ENCODE measurements around the gene PRSS50.

The PRSS50 gene

DNA sequence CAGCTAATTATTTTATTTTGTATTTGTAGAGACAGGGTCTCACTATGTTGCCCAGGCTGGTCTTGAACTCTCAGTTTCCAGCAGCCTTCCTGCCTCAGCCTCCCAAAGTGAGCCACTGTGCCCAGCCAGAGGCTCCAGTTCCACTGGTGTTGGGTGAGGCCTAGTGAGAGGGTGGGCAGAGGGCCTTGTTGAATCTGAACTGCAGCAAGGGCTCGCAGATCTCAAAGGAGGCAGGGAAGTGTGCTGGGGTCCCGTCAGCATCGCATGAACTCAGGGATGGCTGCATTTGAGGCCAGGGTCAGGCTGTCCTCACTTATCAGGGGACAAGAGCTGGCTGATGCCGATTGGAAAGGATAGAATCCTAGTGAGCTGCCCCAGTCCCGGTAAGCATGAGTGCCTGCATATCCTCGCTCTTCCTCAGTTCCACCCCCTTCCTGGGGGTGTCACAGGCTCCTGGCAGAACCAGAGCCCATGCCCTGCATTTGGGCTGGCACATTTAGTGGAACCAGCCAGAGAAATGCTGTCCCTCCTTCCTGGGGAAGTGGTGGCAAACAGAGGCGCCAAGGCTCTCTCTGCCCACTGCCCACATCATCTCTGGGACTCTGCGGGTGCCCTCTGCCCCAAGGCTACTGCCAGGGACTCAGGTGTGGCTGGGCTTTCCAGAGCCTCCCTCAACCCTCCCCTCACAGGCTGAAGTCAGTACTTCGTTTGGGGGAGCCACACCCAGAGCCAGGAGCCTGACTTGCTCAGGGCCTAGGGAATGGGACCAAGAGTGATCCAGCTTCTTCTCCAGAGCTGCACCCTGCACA lies 48.3 kb downstream of the PRSS50 start:
- Histone ChIP-seq H3K27me3 (ENCODE audit: insufficient read depth, low read length) (no peaks in the 10 kb centered on the region), H3K9ac (ENCODE audit: low read depth, low read length) (no peak overlapping the region), H3K36me3 (ENCODE audit: insufficient read depth, low read depth, low read length) (no peaks in the 10 kb centered on the region), H3K27ac (ENCODE audit: low read length) (no peak overlapping the region), H3K9me3 (ENCODE audit: insufficient read depth, low read depth, low read length) (no peaks in the 10 kb centered on the region), H3K4me1 (ENCODE audit: insufficient read depth, low read length) (no peaks in the 10 kb centered on the region), H3K4me3 (ENCODE audit: low read length) (no peak overlapping the region)

- Histone ChIP-seq H3K36me3 (ENCODE audit: insufficient read depth, low read depth, low read length) (no peaks in the 10 kb centered on the region), H3K9ac (ENCODE audit: low read depth, low read length) (no peak overlapping the region), H3K9me3 (ENCODE audit: insufficient read depth, low read depth, low read length) (no peaks in the 10 kb centered on the region), H3K4me1 (ENCODE audit: insufficient read depth, low read length) (no peaks in the 10 kb centered on the region), H3K27me3 (ENCODE audit: insufficient read depth, low read length) (no peaks in the 10 kb centered on the region), H3K4me3 (ENCODE audit: low read length) (no peak overlapping the region), H3K27ac (ENCODE audit: low read length) (no peak overlapping the region)
These were observed 49.1 kb downstream of the PRSS50 start for GRCh38 chr3:46668591-46668990.

DNA sequence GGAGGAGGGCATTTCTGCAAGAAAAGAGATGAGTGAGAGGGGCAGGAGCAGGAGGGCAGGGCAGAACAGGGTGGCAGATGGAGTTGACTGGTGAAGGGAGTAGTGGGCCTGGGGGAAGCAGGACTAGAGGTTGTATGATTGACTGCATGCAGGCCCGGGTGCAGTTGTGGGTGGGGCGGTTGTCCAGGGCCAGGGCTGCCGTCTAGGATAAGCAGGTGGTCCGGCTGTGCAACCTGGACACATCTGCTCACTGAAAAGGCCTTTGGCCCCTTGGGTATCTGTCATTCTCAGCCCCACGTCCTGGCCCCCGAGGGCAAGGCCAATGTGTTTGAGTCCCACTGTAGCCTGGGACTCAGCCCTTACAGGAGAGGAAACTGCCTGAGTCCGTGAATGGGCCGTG lies 49.6 kb downstream of the PRSS50 start:
- no peaks in the 10 kb centered on the region for H3K9me3 ChIP-seq (ENCODE audit: insufficient read depth, low read depth, low read length)
- H3K36me3 ChIP-seq (ENCODE audit: insufficient read depth, low read depth, low read length): no peaks in the 10 kb centered on the region

GRCh38 chr3:46667657-46668056 lies 50.0 kb downstream of the PRSS50 start:
- Histone ChIP-seq H3K4me1 (ENCODE audit: insufficient read depth, low read length) (0 out of 2 replicates have a peak, but pooled peaks cover under 1% of the 10 kb centered on the region), H3K27ac (ENCODE audit: low read length) (no peak overlapping the region), H3K4me3 (ENCODE audit: low read length) (no peak overlapping the region), H3K36me3 (ENCODE audit: insufficient read depth, low read depth, low read length) (no peaks in the 10 kb centered on the region), H3K9ac (ENCODE audit: low read depth, low read length) (no peak overlapping the region), H3K27me3 (ENCODE audit: insufficient read depth, low read length) (no peaks in the 10 kb centered on the region), H3K9me3 (ENCODE audit: insufficient read depth, low read depth, low read length) (no peaks in the 10 kb centered on the region)

More for the DNA sequence above, 49.6 kb downstream of the PRSS50 start:
- H3K4me3 ChIP-seq (ENCODE audit: low read length): no peak overlapping the region
- H3K9ac ChIP-seq (ENCODE audit: low read depth, low read length): no peak overlapping the region
- H3K4me1 ChIP-seq (ENCODE audit: insufficient read depth, low read length): no peaks in the 10 kb centered on the region
- H3K27me3 ChIP-seq (ENCODE audit: insufficient read depth, low read length): no peaks in the 10 kb centered on the region
- no peak overlapping the region for H3K27ac ChIP-seq (ENCODE audit: low read length)

- no peak overlapping the region for H3K27ac ChIP-seq (ENCODE audit: low read length)
- H3K36me3 ChIP-seq (ENCODE audit: insufficient read depth, low read depth, low read length): no peaks in the 10 kb centered on the region
These were observed 50.5 kb downstream of the PRSS50 start for GRCh38 chr3:46667061-46667621.

DNA sequence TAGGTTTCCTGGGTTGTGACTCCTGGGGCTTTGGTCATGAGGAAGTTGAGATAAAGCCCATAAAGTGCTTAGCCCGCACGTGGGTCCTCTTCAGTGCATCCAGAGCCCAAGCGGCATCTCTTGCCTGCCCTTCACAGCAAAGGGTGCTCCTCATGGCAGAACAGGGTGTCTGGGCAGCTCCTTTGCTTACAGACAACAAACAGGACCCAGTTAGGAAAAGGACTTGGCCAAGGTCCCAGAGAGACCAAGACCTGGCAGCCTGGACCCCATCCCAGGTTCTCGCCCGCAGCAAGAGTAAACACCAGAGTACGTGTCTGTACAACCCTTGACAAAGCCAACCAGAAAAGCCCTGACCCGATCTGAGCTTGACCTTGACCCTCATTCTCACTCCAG lies 51.2 kb downstream of the PRSS50 start:
- H3K27me3 ChIP-seq (ENCODE audit: insufficient read depth, low read length): no peaks in the 10 kb centered on the region
- no peak overlapping the region for H3K4me3 ChIP-seq (ENCODE audit: low read length)
- H3K9ac ChIP-seq (ENCODE audit: low read depth, low read length): no peak overlapping the region
- H3K36me3 ChIP-seq (ENCODE audit: insufficient read depth, low read depth, low read length): no peaks in the 10 kb centered on the region
- H3K4me1 ChIP-seq (ENCODE audit: insufficient read depth, low read length): peaks cover 12% of the 10 kb centered on the region; the same call in 1 of the 2 replicates
- no peaks in the 10 kb centered on the region for H3K9me3 ChIP-seq (ENCODE audit: insufficient read depth, low read depth, low read length)
- H3K27ac ChIP-seq (ENCODE audit: low read length): no peak overlapping the region

More at GRCh38 chr3:46667061-46667621, 50.5 kb downstream of the PRSS50 start:
- Histone ChIP-seq H3K9me3 (ENCODE audit: insufficient read depth, low read depth, low read length) (no peaks in the 10 kb centered on the region), H3K9ac (ENCODE audit: low read depth, low read length) (no peak overlapping the region), H3K4me3 (ENCODE audit: low read length) (no peak overlapping the region), H3K4me1 (ENCODE audit: insufficient read depth, low read length) (peaks cover 5% of the 10 kb centered on the region; the same call in 1 of the 2 replicates), H3K27me3 (ENCODE audit: insufficient read depth, low read length) (no peaks in the 10 kb centered on the region)

- no peak overlapping the region for H3K9ac ChIP-seq (ENCODE audit: low read depth, low read length)
- peaks cover 17% of the 10 kb centered on the region for H3K4me1 ChIP-seq (ENCODE audit: insufficient read depth, low read length)
- no peaks in the 10 kb centered on the region for H3K36me3 ChIP-seq (ENCODE audit: insufficient read depth, low read depth, low read length)
- no peaks in the 10 kb centered on the region for H3K9me3 ChIP-seq (ENCODE audit: insufficient read depth, low read depth, low read length)
- no peak overlapping the region for H3K4me3 ChIP-seq (ENCODE audit: low read length)
- H3K27me3 ChIP-seq (ENCODE audit: insufficient read depth, low read length): no peaks in the 10 kb centered on the region
- no peak overlapping the region for H3K27ac ChIP-seq (ENCODE audit: low read length)
These were observed 51.8 kb downstream of the PRSS50 start for GRCh38 chr3:46665763-46666452.

DNA sequence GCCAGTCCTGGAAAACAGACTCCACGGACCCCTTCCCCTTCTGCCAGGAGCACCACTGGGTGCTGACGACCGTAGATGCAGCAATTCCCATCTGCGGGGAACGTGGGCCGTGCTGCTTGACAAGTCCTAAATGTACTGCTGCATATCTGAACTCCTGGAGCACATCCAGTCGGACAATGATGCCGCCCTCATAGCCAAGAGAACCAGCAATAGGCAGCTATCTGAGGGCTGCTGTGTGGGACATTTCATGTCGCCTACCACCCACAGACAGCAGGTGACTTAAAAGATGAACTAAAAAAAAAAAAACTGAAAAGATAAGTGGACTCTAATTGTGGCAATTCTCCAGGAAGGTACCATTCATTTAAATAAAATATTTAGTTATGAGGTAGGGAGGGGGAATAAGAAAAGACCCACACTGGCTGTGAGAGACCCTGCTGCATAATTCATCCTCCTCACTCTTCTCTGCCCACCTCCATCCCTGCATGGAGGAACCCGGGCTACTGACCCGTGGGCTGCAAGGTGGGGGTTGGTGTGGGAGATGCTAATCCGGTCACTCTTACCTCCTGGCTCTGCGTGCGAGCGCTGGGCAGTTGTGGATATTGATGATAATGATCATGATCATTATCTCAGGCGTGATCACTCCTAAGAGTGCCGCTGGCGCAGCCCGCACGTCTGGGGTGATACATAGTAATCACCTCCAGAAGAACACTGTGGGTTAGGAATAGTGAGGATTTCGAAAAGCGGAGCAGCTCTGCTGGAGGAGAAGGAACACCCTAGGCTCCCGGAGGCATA lies 52.5 kb downstream of the PRSS50 start:
- H3K9me3 ChIP-seq (ENCODE audit: insufficient read depth, low read depth, low read length): no peaks in the 10 kb centered on the region
- H3K4me3 ChIP-seq (ENCODE audit: low read length): no peak overlapping the region
- H3K27me3 ChIP-seq (ENCODE audit: insufficient read depth, low read length): no peaks in the 10 kb centered on the region
- H3K36me3 ChIP-seq (ENCODE audit: insufficient read depth, low read depth, low read length): no peaks in the 10 kb centered on the region
- H3K27ac ChIP-seq (ENCODE audit: low read length): no peak overlapping the region
- no peak overlapping the region for H3K9ac ChIP-seq (ENCODE audit: low read depth, low read length)
- H3K4me1 ChIP-seq (ENCODE audit: insufficient read depth, low read length): peaks cover 24% of the 10 kb centered on the region

- H3K27me3 ChIP-seq (ENCODE audit: insufficient read depth, low read length): no peaks in the 10 kb centered on the region
- H3K36me3 ChIP-seq (ENCODE audit: insufficient read depth, low read depth, low read length): no peaks in the 10 kb centered on the region
- no peak overlapping the region for H3K27ac ChIP-seq (ENCODE audit: low read length)
- no peaks in the 10 kb centered on the region for H3K9me3 ChIP-seq (ENCODE audit: insufficient read depth, low read depth, low read length)
- H3K4me3 ChIP-seq (ENCODE audit: low read length): no peak overlapping the region
- no peak overlapping the region for H3K9ac ChIP-seq (ENCODE audit: low read depth, low read length)
- peaks cover 31% of the 10 kb centered on the region for H3K4me1 ChIP-seq (ENCODE audit: insufficient read depth, low read length)
These were observed 53.3 kb downstream of the PRSS50 start for GRCh38 chr3:46664188-46664970.

DNA sequence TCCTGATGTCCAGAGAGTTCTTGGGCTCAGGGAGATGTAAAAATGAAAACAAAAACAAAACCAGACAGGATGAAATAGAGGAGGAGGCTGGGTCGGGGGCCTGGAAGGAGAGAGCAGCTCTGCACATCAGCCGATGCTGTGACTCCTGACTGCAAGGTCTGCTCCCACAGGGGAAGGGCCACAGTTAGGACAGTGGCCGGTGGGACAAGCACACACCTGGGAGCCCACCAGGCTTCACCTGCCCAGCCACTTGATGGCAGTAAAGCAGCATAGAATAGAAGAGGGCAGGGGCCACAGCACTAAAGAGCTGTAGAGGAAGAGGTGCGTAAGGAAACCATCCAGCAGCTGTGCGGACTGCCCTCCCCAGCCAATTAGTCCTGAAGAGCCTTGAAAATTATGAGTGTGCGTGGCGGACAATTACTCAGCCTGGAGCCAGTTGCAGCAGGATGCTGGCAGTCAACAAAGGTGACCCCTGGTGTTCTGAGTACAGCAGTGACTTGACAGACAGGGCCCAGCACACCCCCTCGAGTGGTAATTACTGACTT lies 54.0 kb downstream of the PRSS50 start:
- H3K9me3 ChIP-seq (ENCODE audit: insufficient read depth, low read depth, low read length): no peaks in the 10 kb centered on the region
- no peak overlapping the region for H3K9ac ChIP-seq (ENCODE audit: low read depth, low read length)
- no peaks in the 10 kb centered on the region for H3K27me3 ChIP-seq (ENCODE audit: insufficient read depth, low read length)
- no peak overlapping the region for H3K4me3 ChIP-seq (ENCODE audit: low read length)
- H3K27ac ChIP-seq (ENCODE audit: low read length): no peak overlapping the region
- H3K36me3 ChIP-seq (ENCODE audit: insufficient read depth, low read depth, low read length): no peaks in the 10 kb centered on the region
- peaks cover 37% of the 10 kb centered on the region for H3K4me1 ChIP-seq (ENCODE audit: insufficient read depth, low read length)

Measured in iPS-20b (cell line).